ENCODE measurements around the gene MED23.
A peak's percentile ranks its signal among the peaks of the same experiment; 100 is the strongest.

Gene MED23

GRCh38 chr6:131627724-131628682 is at the start of gene MED23:
MED23 (minus strand) TSS chr6:131628242; CDS start chr6:131628049, 193 bp downstream.
- Histone ChIP-seq H3K4me1 (ENCODE audit: insufficient read depth, low read length, severe bottlenecking) (peaks cover 11% of the 10 kb centered on the region), H3K36me3 (ENCODE audit: insufficient read depth, low read length) (peaks cover 27% of the 10 kb centered on the region), H3K79me2 (ENCODE audit: insufficient read depth, low read length) (peaks cover 12% of the 10 kb centered on the region), H3K27me3 (ENCODE audit: insufficient read depth, low read length) (no peaks in the 10 kb centered on the region), H3K4me3 (ENCODE audit: low read depth, low read length, poor library complexity, severe bottlenecking) (peak within 1 kb of the TSS; percentile 89), H3F3A (ENCODE audit: insufficient read depth, low read length) (no peaks in the 10 kb centered on the region), H3K4me2 (ENCODE audit: low read length) (peak within 1 kb of the TSS; percentile 76), H3K9me3 (ENCODE audit: low read length) (no peaks in the 10 kb centered on the region), H2AFZ (ENCODE audit: low read length) (peak within 1 kb of the TSS; percentile 31; the same call in 1 of the 2 replicates), H3K9me2 (ENCODE audit: low read depth, low read length) (no peaks in the 10 kb centered on the region), H3K9ac (ENCODE audit: low read length) (peak within 1 kb of the TSS; percentile 82), H4K20me1 (ENCODE audit: insufficient read depth, low read length) (no peaks in the 10 kb centered on the region), H3K27ac (ENCODE audit: low read depth, low read length, poor library complexity, severe bottlenecking) (no peak within 1 kb of the TSS)
- TF ChIP-seq CTCF (IDR thresholded peaks at IDR 0.05; ENCODE audit: low read length) (peak; percentile 99), EZH2 (IDR thresholded peaks at IDR 0.05; ENCODE audit: borderline replicate concordance, low read length) (no peak)

- TF ChIP-seq EZH2 (IDR thresholded peaks at IDR 0.05; ENCODE audit: borderline replicate concordance, low read length) (no peak), CTCF (IDR thresholded peaks at IDR 0.05; ENCODE audit: low read length) (no peak)
- H3K9me2 ChIP-seq (ENCODE audit: low read depth, low read length), result no peaks in the 10 kb centered on the region
- no peaks in the 10 kb centered on the region for H3F3A ChIP-seq (ENCODE audit: insufficient read depth, low read length)
- H3K36me3 ChIP-seq (ENCODE audit: insufficient read depth, low read length), result no peaks in the 10 kb centered on the region
- no peaks in the 10 kb centered on the region for H4K20me1 ChIP-seq (ENCODE audit: insufficient read depth, low read length)
- no peaks in the 10 kb centered on the region for H3K4me1 ChIP-seq (ENCODE audit: insufficient read depth, low read length, severe bottlenecking)
- H3K27ac ChIP-seq (ENCODE audit: low read depth, low read length, poor library complexity, severe bottlenecking), result no peak overlapping the region
- no peak overlapping the region for H3K9ac ChIP-seq (ENCODE audit: low read length)
- H3K4me3 ChIP-seq (ENCODE audit: low read depth, low read length, poor library complexity, severe bottlenecking), result no peak overlapping the region
- no peak overlapping the region for H2AFZ ChIP-seq (ENCODE audit: low read length)
- no peaks in the 10 kb centered on the region for H3K79me2 ChIP-seq (ENCODE audit: insufficient read depth, low read length)
- no peak overlapping the region for H3K4me2 ChIP-seq (ENCODE audit: low read length)
- H3K27me3 ChIP-seq (ENCODE audit: insufficient read depth, low read length), result no peaks in the 10 kb centered on the region
- H3K9me3 ChIP-seq (ENCODE audit: low read length), result no peaks in the 10 kb centered on the region
These were observed 45.1 kb upstream of the MED23 start for GRCh38 chr6:131673184-131673583.

GRCh38 chr6:131669891-131670290 is 41.8 kb upstream of the MED23 start:
- Histone ChIP-seq H3K27ac (ENCODE audit: low read depth, low read length, poor library complexity, severe bottlenecking) (no peak overlapping the region), H3K4me1 (ENCODE audit: insufficient read depth, low read length, severe bottlenecking) (no peaks in the 10 kb centered on the region), H3K4me2 (ENCODE audit: low read length) (no peak overlapping the region), H3K9me2 (ENCODE audit: low read depth, low read length) (no peaks in the 10 kb centered on the region), H3F3A (ENCODE audit: insufficient read depth, low read length) (no peaks in the 10 kb centered on the region), H3K9me3 (ENCODE audit: low read length) (no peaks in the 10 kb centered on the region), H3K4me3 (ENCODE audit: low read depth, low read length, poor library complexity, severe bottlenecking) (no peak overlapping the region), H2AFZ (ENCODE audit: low read length) (no peak overlapping the region), H3K27me3 (ENCODE audit: insufficient read depth, low read length) (no peaks in the 10 kb centered on the region), H4K20me1 (ENCODE audit: insufficient read depth, low read length) (no peaks in the 10 kb centered on the region), H3K36me3 (ENCODE audit: insufficient read depth, low read length) (no peaks in the 10 kb centered on the region), H3K79me2 (ENCODE audit: insufficient read depth, low read length) (no peaks in the 10 kb centered on the region), H3K9ac (ENCODE audit: low read length) (no peak overlapping the region)
- no peak for TF ChIP-seq CTCF (IDR thresholded peaks at IDR 0.05; ENCODE audit: low read length)
- TF ChIP-seq EZH2 (IDR thresholded peaks at IDR 0.05; ENCODE audit: borderline replicate concordance, low read length), result no peak

Measured in OCI-LY1 (cell line).